CD14-positive monocyte (primary cell): Measurements from ENCODE around the gene TIMM17B. TPM values are rescaled to one million over a fixed set of nuclear protein-coding genes. Genes with fewer than 3 reads are reported as not detected.

Experiments used
- DNase-seq, 3 donors: peaks; one replicate each; pipeline ENCODE4 v3.0.0-alpha.2; 2011 to 2022
- H2AFZ ChIP-seq: 2 replicates; pipeline ENCODE4 v1.6.0; 2012; ENCODE audit warnings: mild to moderate bottlenecking, low read depth, low read length, inconsistent platforms; ENCODE audit not compliant: insufficient read depth, poor library complexity, severe bottlenecking
- H3K27ac ChIP-seq, 2 donors: 1 replicate in 1 of 2; 2 replicates in 1 of 2; pipeline ENCODE4 v1.5.1; 2012 to 2013; ENCODE audit warnings: low read length in 2 of 2, control low read depth in 1 of 2, inconsistent platforms in 1 of 2, low read depth in 1 of 2, mild to moderate bottlenecking in 1 of 2
- H3K27me3 ChIP-seq, 2 donors: one replicate each; pipeline versions ENCODE4 v1.6.0 to v1.6.1; 2011 to 2013; ENCODE audit warnings: low read length in 2 of 2; ENCODE audit not compliant: control insufficient read depth in 2 of 2, insufficient read depth in 2 of 2
- H3K36me3 ChIP-seq, 2 donors: replicated peaks in 1 of 2; 1 replicate in 1 of 2; 2 replicates in 1 of 2; pipeline versions ENCODE4 v1.5.1 to v1.6.1; 2012 to 2013; ENCODE audit warnings: low read length in 2 of 2, control low read depth in 1 of 2, inconsistent platforms in 1 of 2, mild to moderate bottlenecking in 1 of 2; ENCODE audit not compliant: insufficient read depth in 2 of 2, control insufficient read depth in 1 of 2
- H3K4me1 ChIP-seq, 2 donors: 1 replicate in 1 of 2; 2 replicates in 1 of 2; pipeline versions ENCODE4 v1.5.1 to v1.6.1; 2012 to 2013; ENCODE audit warnings: low read length in 2 of 2, control low read depth in 1 of 2, inconsistent platforms in 1 of 2, mild to moderate bottlenecking in 1 of 2, moderate library complexity in 1 of 2; ENCODE audit not compliant: insufficient read depth in 2 of 2, control insufficient read depth in 1 of 2
- H3K4me2 ChIP-seq: replicated peaks from 2 replicates; pipeline ENCODE3; 2012; ENCODE audit warnings: low read length, moderate library complexity, mild to moderate bottlenecking; ENCODE audit not compliant: poor library complexity, severe bottlenecking; ENCODE audit errors: extremely low read depth
- H3K4me3 ChIP-seq, 3 experiments: fragments of 200-600 bp in 1 of 3; sonication (generic) in 1 of 3; replicated peaks in 1 of 3; 1 replicate in 2 of 3; 2 replicates in 1 of 3; pipeline ENCODE4 v1.5.1; 2011 to 2013; ENCODE audit warnings: low read length in 3 of 3, mild to moderate bottlenecking in 3 of 3, control low read depth in 2 of 3, low read depth in 2 of 3, inconsistent platforms in 1 of 3, moderate library complexity in 1 of 3
- H3K79me2 ChIP-seq: 2 replicates; pipeline ENCODE4 v1.6.0; 2012; ENCODE audit warnings: mild to moderate bottlenecking, control low read depth, inconsistent platforms, low read length, moderate library complexity; ENCODE audit not compliant: insufficient read depth
- H3K9ac ChIP-seq: 2 replicates; pipeline ENCODE4 v1.6.0; 2017; ENCODE audit warnings: low read length, mild to moderate bottlenecking; ENCODE audit not compliant: insufficient read depth, poor library complexity, severe bottlenecking
- H3K9me3 ChIP-seq, 2 donors: replicated peaks in 1 of 2; 1 replicate in 1 of 2; 2 replicates in 1 of 2; pipeline versions ENCODE4 v1.5.1 to v1.6.1; 2012 to 2013; ENCODE audit warnings: low read length in 2 of 2, control low read depth in 1 of 2; ENCODE audit not compliant: control insufficient read depth in 1 of 2, insufficient read depth in 1 of 2
- H4K20me1 ChIP-seq: 2 replicates; pipeline ENCODE4 v1.6.0; 2012; ENCODE audit warnings: mild to moderate bottlenecking, low read length, control low read depth, moderate library complexity; ENCODE audit not compliant: insufficient read depth
- H3K27ac Mint-ChIP-seq, 7 donors: one replicate each; pipeline ENCODE4 v1.8.0; 2020; ENCODE audit warnings: mild to moderate bottlenecking in 7 of 7, mixed read lengths in 7 of 7, moderate library complexity in 6 of 7, inconsistent platforms in 2 of 7
- H3K27me3 Mint-ChIP-seq, 3 donors: one replicate each; pipeline ENCODE4 v1.8.0; 2021 to 2022; ENCODE audit warnings: low read depth in 3 of 3, mild to moderate bottlenecking in 3 of 3, mixed read lengths in 3 of 3, moderate library complexity in 3 of 3, inconsistent platforms in 1 of 3
- H3K36me3 Mint-ChIP-seq, 2 donors: one replicate each; pipeline ENCODE4 v1.8.0; 2020; ENCODE audit warnings: mixed read lengths in 2 of 2, inconsistent platforms in 1 of 2, mild to moderate bottlenecking in 1 of 2
- H3K4me1 Mint-ChIP-seq: one replicate; pipeline ENCODE4 v1.8.0; 2020; ENCODE audit warnings: mild to moderate bottlenecking, mixed read lengths
- H3K4me3 Mint-ChIP-seq, 2 donors: one replicate each; pipeline ENCODE4 v1.8.0; 2020; ENCODE audit warnings: mild to moderate bottlenecking in 2 of 2, mixed read lengths in 2 of 2, moderate library complexity in 1 of 2
- H3K9me3 Mint-ChIP-seq, 7 donors: one replicate each; pipeline ENCODE4 v1.8.0; 2020 to 2022; ENCODE audit warnings: mixed read lengths in 7 of 7, mild to moderate bottlenecking in 6 of 7, moderate library complexity in 6 of 7, inconsistent platforms in 2 of 7
- WGBS: methylation state at CpG from one replicate; pipeline ENCODE4 v1.1.5; 2013; ENCODE audit warnings: missing lambda C conversion rate; ENCODE audit not compliant: insufficient coverage; 5-methylcytosine and 5-hydroxymethylcytosine counted together
- intact Hi-C, 2 donors: fragments of 100-400 bp; cut with micrococcal nuclease; formaldehyde crosslinking; loops; one replicate each; pipeline versions ENCODE4 v1.15.0 to v1.15.1; 2023
- polyA plus RNA-seq, 3 donors: library from polyadenylated mRNA; depleted of rRNA in 1 of 3; unstranded in 2 of 3; stranded (reverse) in 1 of 3; fragments of 300-500 nt in 2 of 3; fragments of >200 nt in 1 of 3; fragmentation: Illumina TruSeq in 2 of 3; gene quantifications; 1 replicate in 2 of 3; 2 replicates in 1 of 3; pipeline ENCODE4 v1.2.3, GENCODE V29; 2012 to 2021
- TF ChIP-seq, protein P1 (sequence below): fragments of 200-600 bp; IDR thresholded peaks from one replicate; pipeline ENCODE4 v1.8.0; 2022; ENCODE audit warnings: antibody characterized with exemption, mild to moderate bottlenecking

TIMM17B gene
- polyA plus RNA-seq, 3 donors, result 52.2 to 86.9 (median 86.8) TPM

DNA sequence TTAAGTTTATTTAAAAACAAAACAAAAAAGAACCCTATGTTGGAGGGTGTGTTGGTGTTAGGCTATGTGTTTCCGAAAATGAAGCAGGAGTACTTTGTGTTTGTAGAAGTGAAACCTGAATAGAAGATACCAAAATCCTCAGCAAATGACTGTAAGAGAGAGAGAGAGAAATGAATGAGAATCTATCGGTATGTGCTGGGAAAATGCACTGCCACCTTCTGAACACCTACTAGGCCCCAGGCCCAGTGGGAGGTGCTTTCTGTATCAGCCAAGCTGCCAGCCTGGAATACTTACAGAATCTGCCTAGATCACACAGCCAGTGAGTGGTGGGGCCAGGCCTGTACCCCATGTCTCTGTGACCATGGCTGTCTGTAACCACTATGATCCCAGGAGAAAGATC, 36.2 kb upstream of the TIMM17B start:
- Histone ChIP-seq H3K27ac (no peak overlapping the region), H3K4me3 (no peak overlapping the region), H3K4me2 (no peak overlapping the region), H3K79me2 (peaks cover 16% of the 10 kb centered on the region), H4K20me1 (peaks cover 9% of the 10 kb centered on the region), H3K36me3 (peaks cover 25 to 40% of the 10 kb centered on the region in 2 donors), H3K9ac (no peak overlapping the region), H2AFZ (no peak overlapping the region), H3K27me3 (no peaks in the 10 kb centered on the region), H3K4me1 (peaks cover 26 to 35% of the 10 kb centered on the region in 2 donors), H3K9me3 (no peaks in the 10 kb centered on the region)
- WGBS, result no CpG with 5 or more reads among the region's 2 CpGs
- Mint-ChIP-seq H3K27ac (peak overlapping the region in 2 of 7 donors; percentile 33 to 53), H3K9me3 (peaks cover 0 to 9% (median 0%) of the 10 kb centered on the region in 7 donors), H3K4me1 (peaks cover 31% of the 10 kb centered on the region), H3K36me3 (peaks cover 26 to 58% of the 10 kb centered on the region in 2 donors), H3K27me3 (peaks cover 0 to 3% (median 0%) of the 10 kb centered on the region in 3 donors), H3K4me3 (no peak overlapping the region)
- no peak for DNase-seq
- intact Hi-C loops, result no loop called here
- TF ChIP-seq, protein P1, sequence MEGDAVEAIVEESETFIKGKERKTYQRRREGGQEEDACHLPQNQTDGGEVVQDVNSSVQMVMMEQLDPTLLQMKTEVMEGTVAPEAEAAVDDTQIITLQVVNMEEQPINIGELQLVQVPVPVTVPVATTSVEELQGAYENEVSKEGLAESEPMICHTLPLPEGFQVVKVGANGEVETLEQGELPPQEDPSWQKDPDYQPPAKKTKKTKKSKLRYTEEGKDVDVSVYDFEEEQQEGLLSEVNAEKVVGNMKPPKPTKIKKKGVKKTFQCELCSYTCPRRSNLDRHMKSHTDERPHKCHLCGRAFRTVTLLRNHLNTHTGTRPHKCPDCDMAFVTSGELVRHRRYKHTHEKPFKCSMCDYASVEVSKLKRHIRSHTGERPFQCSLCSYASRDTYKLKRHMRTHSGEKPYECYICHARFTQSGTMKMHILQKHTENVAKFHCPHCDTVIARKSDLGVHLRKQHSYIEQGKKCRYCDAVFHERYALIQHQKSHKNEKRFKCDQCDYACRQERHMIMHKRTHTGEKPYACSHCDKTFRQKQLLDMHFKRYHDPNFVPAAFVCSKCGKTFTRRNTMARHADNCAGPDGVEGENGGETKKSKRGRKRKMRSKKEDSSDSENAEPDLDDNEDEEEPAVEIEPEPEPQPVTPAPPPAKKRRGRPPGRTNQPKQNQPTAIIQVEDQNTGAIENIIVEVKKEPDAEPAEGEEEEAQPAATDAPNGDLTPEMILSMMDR, result no peak

DNA sequence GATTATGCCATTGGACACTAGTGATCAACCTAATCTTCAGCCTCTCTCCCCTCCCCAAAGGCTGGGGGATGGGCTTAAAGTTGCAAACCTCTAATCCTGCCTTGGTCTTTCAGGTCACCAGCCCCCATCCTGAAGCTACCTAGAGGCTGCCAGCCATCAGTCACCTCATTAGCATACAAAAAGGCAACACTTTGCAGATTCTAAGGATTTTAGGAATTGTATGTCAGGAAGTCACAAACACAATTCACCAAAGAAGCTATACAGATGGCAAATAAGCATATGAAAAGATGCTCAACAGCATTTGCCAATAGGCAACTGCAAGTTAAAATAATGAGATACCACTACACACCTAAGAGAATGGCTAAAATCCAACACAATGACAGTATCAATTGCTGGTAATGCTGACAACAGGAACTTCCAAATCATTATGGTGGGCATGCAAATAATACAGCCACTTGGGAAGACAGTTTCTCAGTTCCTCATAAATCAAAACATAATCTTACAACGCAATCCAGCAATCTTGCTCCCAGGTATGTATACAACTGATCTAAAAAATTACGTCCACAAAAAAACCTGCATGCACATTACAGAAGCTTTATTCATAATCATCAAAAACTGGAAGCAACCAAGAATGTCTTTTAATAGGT, 30.3 kb upstream of the TIMM17B start:
- Histone ChIP-seq H3K4me3 (no peak overlapping the region), H4K20me1 (peaks cover 7% of the 10 kb centered on the region), H3K27ac (no peak overlapping the region), H2AFZ (no peak overlapping the region), H3K79me2 (no peaks in the 10 kb centered on the region), H3K27me3 (no peaks in the 10 kb centered on the region), H3K9ac (no peak overlapping the region), H3K4me2 (no peak overlapping the region), H3K4me1 (no peaks in the 10 kb centered on the region), H3K9me3 (no peaks in the 10 kb centered on the region), H3K36me3 (peaks cover 43 to 75% of the 10 kb centered on the region in 2 donors)
- no CpG with 5 or more reads among the region's 2 CpGs for WGBS
- peaks cover 0 to 2% (median 0%) of the 10 kb centered on the region in 3 donors for H3K27me3 Mint-ChIP-seq
- H3K36me3 Mint-ChIP-seq, result peaks cover 43 to 68% of the 10 kb centered on the region in 2 donors
- no peak overlapping the region for H3K27ac Mint-ChIP-seq
- no peak overlapping the region for H3K4me3 Mint-ChIP-seq
- TF ChIP-seq, protein P1, result no peak
- H3K4me1 Mint-ChIP-seq, result no peaks in the 10 kb centered on the region
- DNase-seq, result no peak
- intact Hi-C loops, result no loop called here
- H3K9me3 Mint-ChIP-seq, result peaks cover 0 to 6% (median 0%) of the 10 kb centered on the region in 7 donors
